GM21360 (cell line): ENCODE results near the gene LYPD5.
A peak's percentile ranks its signal among the peaks of the same experiment; 100 is the strongest.
"Not testable (repeated sequence)": the region's sequence is repeated elsewhere in the genome, so short reads cannot be mapped to it uniquely, and the experiment has no call there.

Experiments
- ATAC-seq: cut with Tn5 transposase; IDR thresholded peaks from one replicate; pipeline ENCODE4 v1.9.1; 2021; ENCODE audit warnings: mild to moderate bottlenecking, moderate library complexity; ENCODE audit not compliant: unreplicated experiment

The LYPD5 gene

GRCh38 chr19:43779147-43779819, 23.0 kb downstream of the LYPD5 start:
- no peak for ATAC-seq

DNA sequence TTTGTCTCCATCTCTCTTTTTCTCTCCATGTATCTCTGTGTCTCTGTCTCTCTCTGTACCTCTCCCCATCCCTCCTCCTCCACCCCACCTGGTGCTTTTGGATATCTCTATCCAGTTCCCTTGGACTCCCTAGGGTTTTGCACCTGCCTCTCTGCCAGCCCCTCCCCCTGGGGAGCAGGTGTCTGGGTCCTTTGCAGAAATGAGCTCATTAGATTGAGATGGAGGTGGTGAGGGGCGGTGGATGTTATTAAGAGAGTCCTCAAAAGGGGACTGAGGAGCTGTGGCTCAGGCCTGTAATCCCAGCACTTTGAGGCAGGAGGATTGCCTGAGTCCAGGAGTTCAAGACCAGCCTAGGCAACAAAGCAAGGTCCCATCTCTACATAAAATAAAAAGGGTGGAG, 23.6 kb downstream of the LYPD5 start:
- ATAC-seq: no peak

- no peak for ATAC-seq
These were observed 25.0 kb downstream of the LYPD5 start for GRCh38 chr19:43777163-43777695.

GRCh38 chr19:43776286-43776685, 26.0 kb downstream of the LYPD5 start:
- no peak for ATAC-seq

- no peak for ATAC-seq
These were observed 26.9 kb downstream of the LYPD5 start for GRCh38 chr19:43775299-43775890.

DNA sequence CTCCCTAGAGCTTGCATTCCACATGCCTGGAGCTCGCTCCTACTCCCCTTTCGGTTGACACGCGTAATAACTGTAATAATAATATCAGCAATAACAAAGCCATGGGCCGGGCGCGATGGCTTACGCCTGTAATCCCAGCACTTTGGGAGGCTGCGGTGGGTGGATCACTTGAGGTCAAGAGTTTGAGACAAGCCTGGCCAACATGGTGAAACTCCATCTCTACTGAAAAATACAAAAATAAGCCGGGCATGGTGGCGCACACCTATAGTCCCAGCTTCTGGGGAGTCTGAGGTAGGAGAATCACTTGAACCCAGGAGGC, 27.3 kb downstream of the LYPD5 start:
- not testable (repeated sequence) for ATAC-seq

GRCh38 chr19:43774103-43774939, 27.9 kb downstream of the LYPD5 start:
- ATAC-seq: no peak

GRCh38 chr19:43773725-43774102, 28.5 kb downstream of the LYPD5 start:
- ATAC-seq: no peak

- no peak for ATAC-seq
These were observed 33.0 kb downstream of the LYPD5 start for GRCh38 chr19:43769256-43769655.

DNA sequence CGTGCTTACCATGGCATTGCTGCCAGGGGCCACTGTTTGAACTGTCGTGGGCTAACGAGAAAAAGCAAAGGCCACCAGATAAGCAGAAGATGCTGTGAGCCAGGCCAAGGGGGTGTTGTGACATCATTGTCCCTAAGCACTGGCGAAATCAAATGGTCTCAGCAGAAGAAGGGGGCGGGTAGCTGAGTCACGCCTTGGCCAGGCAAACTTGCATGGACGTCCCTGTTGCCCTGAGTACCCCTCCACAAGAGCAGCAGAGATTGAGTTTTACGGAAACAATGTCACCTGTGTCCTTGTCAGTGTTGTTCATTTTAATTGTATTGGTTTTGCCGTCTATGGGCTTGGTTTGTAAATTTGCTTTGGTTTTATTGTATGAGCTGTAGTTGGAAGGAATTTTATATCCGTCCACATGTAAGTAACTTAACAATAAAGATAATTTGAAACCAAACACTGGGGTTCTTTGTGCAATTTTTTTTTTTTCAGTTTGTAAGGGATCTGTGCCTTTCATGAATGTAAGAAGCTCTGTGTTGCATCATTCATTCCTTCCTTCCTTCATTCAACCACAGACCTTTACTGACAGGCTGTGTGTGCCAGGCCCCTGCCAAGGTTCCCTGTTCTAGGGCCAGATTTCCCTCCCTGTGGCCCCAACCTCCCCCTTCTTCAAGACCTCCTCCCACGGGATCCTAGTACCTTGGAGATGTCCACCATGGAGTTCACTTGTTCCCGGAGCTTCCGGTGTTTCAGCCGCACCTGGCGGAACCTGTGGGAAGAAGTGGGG, 33.8 kb downstream of the LYPD5 start:
- ATAC-seq: no peak

DNA sequence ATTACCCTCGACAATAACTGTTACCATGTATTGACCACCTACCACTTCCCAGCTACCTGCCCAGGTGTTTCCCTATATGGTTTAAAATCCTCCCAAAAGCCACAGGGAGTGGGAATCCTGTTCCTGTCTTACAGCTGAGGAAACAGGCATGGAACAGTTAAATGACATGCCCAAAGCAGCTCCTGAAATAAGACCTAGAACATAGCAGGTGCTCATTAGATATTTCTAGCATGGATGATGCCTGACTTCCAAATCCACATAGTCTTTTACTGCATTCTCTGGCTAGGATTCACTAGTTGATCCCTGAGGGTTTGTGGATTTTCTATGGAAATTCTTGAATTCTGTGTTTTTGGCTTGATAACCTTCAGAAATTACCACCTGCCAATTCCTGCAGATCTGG, 34.4 kb downstream of the LYPD5 start:
- no peak for ATAC-seq

GRCh38 chr19:43767316-43767715, 34.9 kb downstream of the LYPD5 start:
- ATAC-seq: no peak

DNA sequence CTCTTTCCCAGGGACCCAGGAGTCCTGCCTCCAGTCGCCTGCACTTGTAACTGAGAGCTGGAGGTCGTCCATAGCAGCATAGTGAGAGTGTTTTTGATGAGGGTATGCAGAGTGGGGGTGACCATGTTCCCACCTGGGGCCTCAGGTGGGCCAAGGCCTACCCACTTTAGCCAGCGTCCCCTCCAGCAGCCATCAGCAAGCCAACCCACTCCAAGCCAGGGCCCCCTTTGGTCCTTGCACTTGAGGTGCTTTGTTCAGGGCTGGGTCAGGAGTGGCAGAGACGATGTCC, 35.5 kb downstream of the LYPD5 start:
- ATAC-seq: no peak

- ATAC-seq: peak; percentile 57
These were observed 37.0 kb downstream of the LYPD5 start for GRCh38 chr19:43765109-43765876.

- ATAC-seq: not testable (repeated sequence)
These were observed 37.6 kb downstream of the LYPD5 start for GRCh38 chr19:43764684-43765083.

GRCh38 chr19:43763473-43763939, 38.7 kb downstream of the LYPD5 start:
- no peak for ATAC-seq

DNA sequence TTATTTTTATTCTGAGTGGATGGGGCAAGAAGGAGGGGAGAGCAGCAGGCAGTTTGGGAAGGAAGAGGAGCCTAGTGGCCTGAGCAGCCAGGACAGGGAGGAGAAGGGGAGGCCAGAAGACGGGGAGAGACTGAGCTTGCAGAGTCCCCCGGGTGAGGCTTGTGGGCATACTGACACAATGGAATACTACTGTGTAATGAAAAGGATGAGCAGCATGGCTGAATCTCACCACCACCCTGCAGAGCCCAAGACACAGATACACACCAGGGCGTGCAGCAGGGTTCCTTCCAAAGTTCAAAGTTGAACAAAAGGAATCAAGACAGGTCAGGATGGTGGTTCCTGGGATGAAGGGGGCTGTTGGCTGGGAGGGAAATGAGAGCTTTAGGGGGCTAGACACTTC, 39.4 kb downstream of the LYPD5 start:
- no peak for ATAC-seq

- ATAC-seq: no peak
These were observed 41.3 kb downstream of the LYPD5 start for GRCh38 chr19:43760941-43761340.

DNA sequence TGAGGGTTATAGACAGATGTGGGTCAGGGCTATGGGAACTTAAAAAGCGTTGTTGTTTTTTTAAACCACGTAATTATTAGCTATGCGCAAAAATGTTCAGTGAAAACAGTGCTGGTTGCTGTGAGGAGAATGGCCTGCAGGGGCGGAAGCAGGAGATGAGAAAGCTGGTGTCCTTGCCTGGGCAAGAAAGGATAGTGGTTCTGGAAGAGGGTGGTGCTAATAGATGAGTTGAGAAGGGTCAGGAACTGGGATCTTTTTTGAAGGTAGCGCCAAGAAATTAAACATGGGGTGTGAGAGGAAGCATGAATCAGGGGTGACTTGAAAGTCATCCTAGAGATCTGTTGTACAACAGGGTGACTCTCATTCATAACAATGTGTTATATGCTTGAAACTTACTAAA, 42.7 kb downstream of the LYPD5 start:
- ATAC-seq: no peak

DNA sequence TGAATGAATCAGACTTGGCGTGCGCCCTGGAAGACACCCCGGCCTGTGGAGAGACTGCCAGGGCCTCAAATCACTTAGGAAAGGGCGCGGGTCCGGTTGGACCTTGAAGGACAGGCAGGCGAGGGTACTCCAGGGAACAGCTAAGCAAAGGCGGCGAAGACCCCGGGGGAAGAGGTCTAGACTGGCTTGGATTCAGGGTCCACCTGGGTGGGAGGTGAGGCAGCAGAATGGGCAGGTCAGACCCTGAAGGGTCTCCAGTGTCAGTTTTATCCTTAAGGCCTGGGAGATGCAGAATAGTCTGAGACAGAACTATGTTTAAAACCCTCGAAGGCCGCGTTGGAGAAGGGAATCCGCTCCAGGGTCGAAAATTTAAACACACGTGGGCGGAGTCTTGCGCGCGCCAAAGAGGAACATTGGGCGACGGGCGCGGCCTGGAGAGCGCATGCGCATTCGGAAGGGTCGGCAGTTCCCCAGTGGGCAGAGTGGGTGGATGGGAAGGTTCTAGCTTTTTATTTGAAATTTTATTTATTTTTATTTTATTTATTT, 46.9 kb downstream of the LYPD5 start:
- ATAC-seq: no peak
